ENCODE measurements around the gene BEND3.
"Not testable (repeated sequence)": the region's sequence is repeated elsewhere in the genome, so short reads cannot be mapped to it uniquely, and the experiment has no call there.

The BEND3 gene

GRCh38 chr6:107033126-107033525 is 82.2 kb downstream of the BEND3 start:
- peak; percentile 44 for DNase-seq (ENCODE audit: low read depth)

GRCh38 chr6:107032051-107032450 is 83.3 kb downstream of the BEND3 start:
- peak; percentile 37 for DNase-seq (ENCODE audit: low read depth)

GRCh38 chr6:107030151-107030550 is 85.2 kb downstream of the BEND3 start:
- peak; percentile 16 for DNase-seq (ENCODE audit: low read depth)

GRCh38 chr6:107026965-107027364 is 88.3 kb downstream of the BEND3 start:
- DNase-seq (ENCODE audit: low read depth), result no peak

GRCh38 chr6:107021446-107022185 is 93.7 kb downstream of the BEND3 start:
- DNase-seq (ENCODE audit: low read depth), result peak; percentile 38

GRCh38 chr6:107020239-107020638 is 95.1 kb downstream of the BEND3 start:
- DNase-seq (ENCODE audit: low read depth), result no peak

- DNase-seq (ENCODE audit: low read depth), result not testable (repeated sequence)
Measured at GRCh38 chr6:107019628-107020027, 95.7 kb downstream of the BEND3 start.

GRCh38 chr6:107019047-107019446 is 96.3 kb downstream of the BEND3 start:
- no peak for DNase-seq (ENCODE audit: low read depth)

All from ELR (cell line).